Mesothelial cell of epicardium (in vitro differentiated cells): ENCODE results near the gene PNLIP. TPM values are rescaled to one million over a fixed set of nuclear protein-coding genes. Genes with fewer than 3 reads are reported as not detected.

Experiments used
- DNase-seq, 2 experiments: peaks; one replicate each; pipeline ENCODE4 v3.0.0; 2021; ENCODE audit warnings: low spot score in 2 of 2; ENCODE audit not compliant: unreplicated experiment in 2 of 2
- H3K27ac Mint-ChIP-seq: 2 replicates; pipeline ENCODE4 v1.8.0; 2021; ENCODE audit warnings: mixed read lengths
- H3K27me3 Mint-ChIP-seq: 2 replicates; pipeline ENCODE4 v1.8.0; 2021; ENCODE audit warnings: low read depth, mixed read lengths
- H3K36me3 Mint-ChIP-seq: 2 replicates; pipeline ENCODE4 v1.8.0; 2021; ENCODE audit warnings: mixed read lengths
- H3K4me1 Mint-ChIP-seq: 2 replicates; pipeline ENCODE4 v1.8.0; 2021; ENCODE audit warnings: mixed read lengths
- H3K4me3 Mint-ChIP-seq: 2 replicates; pipeline ENCODE4 v1.8.0; 2021; ENCODE audit warnings: mild to moderate bottlenecking, moderate library complexity, mixed read lengths
- H3K9me3 Mint-ChIP-seq: 2 replicates; pipeline ENCODE4 v1.8.0; 2021; ENCODE audit warnings: mixed read lengths
- total RNA-seq: library from RNA; stranded (reverse); gene quantifications from 3 replicates; pipeline ENCODE4 v1.2.1, GENCODE V29; 2021
- TF ChIP-seq, protein P1 (sequence below): fragments of 200-600 bp; sonication (generic); IDR thresholded peaks from one replicate; pipeline ENCODE4 v1.5.0; 2021; ENCODE audit warnings: antibody characterized with exemption; ENCODE audit not compliant: unreplicated experiment

The PNLIP gene
- total RNA-seq, 1 donor from 2014 or later = not detected

DNA sequence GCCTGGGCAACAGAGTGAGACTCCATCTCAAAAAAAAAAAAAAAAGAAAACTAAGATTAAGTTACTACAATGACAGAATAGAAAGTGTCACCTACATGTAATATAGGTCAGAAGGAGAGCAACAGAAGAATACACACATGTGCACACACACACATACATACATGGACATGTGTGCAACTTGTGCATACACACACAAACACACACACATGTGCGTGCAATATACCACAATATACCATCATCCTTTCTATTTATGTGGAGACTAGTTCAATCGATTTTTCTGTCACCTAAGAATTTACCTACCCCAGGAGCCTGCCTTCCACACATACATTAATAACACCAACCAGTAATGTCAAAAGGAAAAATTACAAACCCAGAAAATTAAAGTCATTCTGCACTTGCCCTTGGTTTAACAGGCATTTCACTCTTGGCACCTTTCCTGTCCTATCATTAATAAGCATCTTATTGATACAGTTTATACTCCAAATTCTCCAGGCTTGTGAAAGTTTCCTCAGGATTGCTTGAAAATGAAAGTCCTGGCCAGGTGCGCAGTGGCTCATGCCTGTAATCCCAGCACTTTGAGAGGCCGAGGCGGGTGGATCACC is 47.5 kb downstream of the PNLIP start:
- TF ChIP-seq, protein P1, sequence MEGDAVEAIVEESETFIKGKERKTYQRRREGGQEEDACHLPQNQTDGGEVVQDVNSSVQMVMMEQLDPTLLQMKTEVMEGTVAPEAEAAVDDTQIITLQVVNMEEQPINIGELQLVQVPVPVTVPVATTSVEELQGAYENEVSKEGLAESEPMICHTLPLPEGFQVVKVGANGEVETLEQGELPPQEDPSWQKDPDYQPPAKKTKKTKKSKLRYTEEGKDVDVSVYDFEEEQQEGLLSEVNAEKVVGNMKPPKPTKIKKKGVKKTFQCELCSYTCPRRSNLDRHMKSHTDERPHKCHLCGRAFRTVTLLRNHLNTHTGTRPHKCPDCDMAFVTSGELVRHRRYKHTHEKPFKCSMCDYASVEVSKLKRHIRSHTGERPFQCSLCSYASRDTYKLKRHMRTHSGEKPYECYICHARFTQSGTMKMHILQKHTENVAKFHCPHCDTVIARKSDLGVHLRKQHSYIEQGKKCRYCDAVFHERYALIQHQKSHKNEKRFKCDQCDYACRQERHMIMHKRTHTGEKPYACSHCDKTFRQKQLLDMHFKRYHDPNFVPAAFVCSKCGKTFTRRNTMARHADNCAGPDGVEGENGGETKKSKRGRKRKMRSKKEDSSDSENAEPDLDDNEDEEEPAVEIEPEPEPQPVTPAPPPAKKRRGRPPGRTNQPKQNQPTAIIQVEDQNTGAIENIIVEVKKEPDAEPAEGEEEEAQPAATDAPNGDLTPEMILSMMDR = no peak
- no peak overlapping the region for H3K27ac Mint-ChIP-seq
- peaks cover 35% of the 10 kb centered on the region for H3K27me3 Mint-ChIP-seq
- DNase-seq = no peak
- no peaks in the 10 kb centered on the region for H3K4me1 Mint-ChIP-seq
- H3K9me3 Mint-ChIP-seq = no peaks in the 10 kb centered on the region
- no peak overlapping the region for H3K4me3 Mint-ChIP-seq
- H3K36me3 Mint-ChIP-seq = no peaks in the 10 kb centered on the region

DNA sequence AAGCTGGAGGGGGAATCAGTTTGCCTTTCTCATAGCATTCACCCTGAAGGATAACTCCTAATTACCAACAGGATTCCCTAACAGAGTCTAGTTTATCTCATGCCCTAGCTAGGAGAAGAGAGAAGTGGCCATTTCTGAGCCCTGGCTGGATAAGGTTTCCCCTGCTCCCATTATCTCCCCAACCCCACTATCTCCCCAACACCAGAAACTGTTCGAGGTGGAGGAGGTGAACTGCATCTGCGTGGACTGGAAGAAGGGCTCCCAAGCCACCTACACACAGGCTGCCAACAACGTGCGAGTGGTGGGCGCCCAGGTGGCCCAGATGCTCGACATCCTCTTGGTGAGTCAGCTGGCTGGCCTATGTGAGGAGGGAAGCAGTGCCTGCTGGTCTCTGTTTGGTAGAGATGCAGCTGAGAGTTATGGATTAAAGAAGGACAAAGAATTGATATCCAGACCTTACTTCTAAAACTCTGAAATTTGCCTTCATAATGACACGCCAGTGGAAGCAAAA is 48.8 kb downstream of the PNLIP start:
- no peaks in the 10 kb centered on the region for H3K36me3 Mint-ChIP-seq
- no peak for DNase-seq
- H3K9me3 Mint-ChIP-seq = no peaks in the 10 kb centered on the region
- H3K27ac Mint-ChIP-seq = no peak overlapping the region
- H3K4me3 Mint-ChIP-seq = no peak overlapping the region
- H3K4me1 Mint-ChIP-seq = no peaks in the 10 kb centered on the region
- peaks cover 42% of the 10 kb centered on the region for H3K27me3 Mint-ChIP-seq
- TF ChIP-seq, protein P1 = no peak

DNA sequence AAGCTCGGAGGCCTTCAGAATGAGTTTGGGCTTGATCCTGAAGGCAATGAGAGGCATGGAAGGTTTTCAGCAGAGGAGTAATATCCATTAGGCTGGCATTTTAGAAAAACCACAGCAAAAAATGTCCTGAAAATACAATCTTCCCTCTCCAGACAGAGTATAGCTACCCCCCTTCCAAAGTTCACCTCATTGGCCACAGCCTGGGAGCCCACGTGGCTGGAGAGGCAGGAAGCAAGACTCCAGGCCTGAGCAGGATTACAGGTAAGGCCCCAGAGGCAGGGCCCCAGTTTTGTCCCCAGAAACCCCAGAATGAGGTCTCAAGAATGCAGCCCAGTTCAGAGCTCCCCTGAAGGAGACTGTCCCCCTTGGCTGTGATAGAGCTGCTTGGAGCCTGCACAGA is 50.3 kb downstream of the PNLIP start:
- no peak overlapping the region for H3K27ac Mint-ChIP-seq

DNA sequence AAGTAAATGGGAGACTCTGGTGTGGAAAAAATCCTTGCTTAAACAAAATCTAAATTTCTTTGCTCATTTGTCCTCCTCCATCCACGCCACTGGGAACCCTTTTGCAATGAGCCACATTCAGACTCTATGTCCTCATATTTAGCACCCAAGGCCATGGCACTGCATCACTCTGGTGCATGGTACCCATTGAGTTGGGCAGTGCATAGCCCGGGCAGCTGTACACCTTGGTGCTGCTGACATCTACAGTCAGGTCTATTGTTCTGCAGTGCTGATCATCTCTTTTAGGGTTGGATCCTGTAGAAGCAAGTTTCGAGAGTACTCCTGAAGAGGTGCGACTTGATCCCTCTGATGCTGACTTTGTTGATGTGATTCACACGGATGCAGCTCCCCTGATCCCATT is 51.8 kb downstream of the PNLIP start:
- Mint-ChIP-seq H3K9me3 (no peaks in the 10 kb centered on the region), H3K4me1 (no peaks in the 10 kb centered on the region), H3K27me3 (peaks cover 53% of the 10 kb centered on the region), H3K27ac (no peak overlapping the region), H3K4me3 (no peak overlapping the region), H3K36me3 (no peaks in the 10 kb centered on the region)
- TF ChIP-seq, protein P1 = no peak
- no peak for DNase-seq

More for the DNA sequence above, 50.3 kb downstream of the PNLIP start:
- H3K27me3 Mint-ChIP-seq = peaks cover 47% of the 10 kb centered on the region
- H3K4me1 Mint-ChIP-seq = no peaks in the 10 kb centered on the region
- no peaks in the 10 kb centered on the region for H3K36me3 Mint-ChIP-seq
- no peak for DNase-seq
- no peak overlapping the region for H3K4me3 Mint-ChIP-seq
- no peaks in the 10 kb centered on the region for H3K9me3 Mint-ChIP-seq
- TF ChIP-seq, protein P1 = no peak

DNA sequence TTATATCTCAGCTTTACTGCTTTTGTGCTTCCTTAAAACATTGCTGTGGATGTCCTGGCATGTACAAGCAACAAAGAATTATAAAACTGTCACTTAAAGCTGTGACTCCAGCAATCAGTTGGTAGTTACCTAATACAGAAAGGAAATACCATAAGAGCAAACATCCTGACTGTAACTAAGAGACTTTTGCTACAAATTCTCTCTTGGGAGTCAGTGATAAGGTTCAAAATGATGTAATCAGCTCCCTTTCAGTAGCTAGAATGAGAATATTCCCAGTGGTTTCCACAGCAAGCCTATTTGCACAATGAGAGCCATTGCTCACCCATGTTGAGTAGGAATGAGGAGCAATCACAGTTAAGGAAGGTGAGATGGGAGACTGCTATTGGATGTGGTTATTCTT is 52.6 kb downstream of the PNLIP start:
- no peak overlapping the region for H3K4me3 Mint-ChIP-seq
- peaks cover 53% of the 10 kb centered on the region for H3K27me3 Mint-ChIP-seq
- no peak overlapping the region for H3K27ac Mint-ChIP-seq
- H3K9me3 Mint-ChIP-seq = no peaks in the 10 kb centered on the region
- TF ChIP-seq, protein P1 = no peak
- DNase-seq = no peak
- H3K36me3 Mint-ChIP-seq = no peaks in the 10 kb centered on the region
- no peaks in the 10 kb centered on the region for H3K4me1 Mint-ChIP-seq

DNA sequence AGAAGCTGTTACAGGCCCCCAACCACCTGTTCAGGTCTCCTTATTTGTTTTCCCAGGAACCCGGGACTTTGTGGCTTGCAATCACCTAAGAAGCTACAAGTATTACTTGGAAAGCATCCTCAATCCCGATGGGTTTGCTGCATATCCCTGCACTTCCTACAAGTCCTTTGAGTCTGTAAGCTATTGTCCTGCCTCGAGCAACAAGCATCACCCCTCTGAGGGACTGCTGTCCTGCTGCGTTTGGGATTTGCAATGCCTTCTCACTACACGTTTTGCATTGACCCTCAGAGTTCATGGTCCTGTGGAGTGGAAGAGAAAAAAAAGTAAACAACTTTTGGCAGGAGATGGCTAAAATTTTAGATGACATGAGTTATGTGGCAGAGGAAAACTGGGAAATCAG is 54.3 kb downstream of the PNLIP start:
- no peak overlapping the region for H3K4me3 Mint-ChIP-seq
- H3K4me1 Mint-ChIP-seq = no peaks in the 10 kb centered on the region
- TF ChIP-seq, protein P1 = no peak
- peaks cover 43% of the 10 kb centered on the region for H3K27me3 Mint-ChIP-seq
- DNase-seq = no peak
- H3K9me3 Mint-ChIP-seq = no peaks in the 10 kb centered on the region
- no peak overlapping the region for H3K27ac Mint-ChIP-seq
- H3K36me3 Mint-ChIP-seq = no peaks in the 10 kb centered on the region
